ENCODE results near the gene STAC. TPM values are rescaled to one million over a fixed set of nuclear protein-coding genes. Genes with fewer than 3 reads are reported as not detected.

Gene STAC
- total RNA-seq, 2 donors from 2014 or later: 42.5 to 62.3 TPM

DNA sequence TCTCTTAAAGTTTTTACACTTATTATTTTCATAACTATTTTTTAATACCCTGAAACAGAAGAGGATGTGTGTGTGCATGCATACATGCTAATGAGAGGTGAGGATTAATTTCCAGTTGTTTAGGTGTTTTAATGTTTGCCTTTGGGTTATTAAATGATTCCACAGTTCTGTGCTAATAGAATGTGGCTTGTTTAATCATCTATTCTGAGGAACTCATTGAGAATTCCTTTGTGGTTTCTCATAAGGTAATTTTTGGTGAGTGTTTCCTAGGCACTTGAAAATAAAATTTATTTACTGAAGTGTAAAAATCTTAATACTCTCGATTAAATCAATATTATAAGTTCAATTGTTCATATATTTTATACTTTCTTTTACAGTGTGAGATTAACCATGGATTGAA, 38.0 kb downstream of the STAC start:
- DNase-seq (ENCODE audit: low spot score): no peak
- H3K36me3 ChIP-seq: no peaks in the 10 kb centered on the region
- no peaks in the 10 kb centered on the region for H3K4me1 ChIP-seq (ENCODE audit: control insufficient read depth in 1 of 2, low read depth in 2 of 2)
- no peak overlapping the region for H3K27ac ChIP-seq
- TF ChIP-seq CTCF (IDR thresholded peaks at IDR 0.05): no peak
- H3K4me3 ChIP-seq: no peak overlapping the region
- H3K27me3 ChIP-seq (replicated peaks; ENCODE audit: insufficient read depth): no peaks in the 10 kb centered on the region
- H3K9me3 ChIP-seq: peaks cover 4% of the 10 kb centered on the region
- no peak for ATAC-seq (ENCODE audit: insufficient number of reproducible peaks, low FRiP score, low read depth)

GRCh38 chr3:36428445-36428844, 48.1 kb downstream of the STAC start:
- Histone ChIP-seq H3K27ac (no peak overlapping the region), H3K9me3 (no peaks in the 10 kb centered on the region), H3K4me1 (ENCODE audit: control insufficient read depth in 1 of 2, low read depth in 2 of 2) (peaks cover 7 to 22% of the 10 kb centered on the region in 2 donors), H3K4me3 (no peak overlapping the region), H3K27me3 (replicated peaks; ENCODE audit: insufficient read depth) (no peaks in the 10 kb centered on the region), H3K36me3 (no peaks in the 10 kb centered on the region)
- no peak for DNase-seq (ENCODE audit: low spot score)
- no peak for ATAC-seq (ENCODE audit: insufficient number of reproducible peaks, low FRiP score, low read depth)
- no peak for TF ChIP-seq CTCF (IDR thresholded peaks at IDR 0.05)

DNA sequence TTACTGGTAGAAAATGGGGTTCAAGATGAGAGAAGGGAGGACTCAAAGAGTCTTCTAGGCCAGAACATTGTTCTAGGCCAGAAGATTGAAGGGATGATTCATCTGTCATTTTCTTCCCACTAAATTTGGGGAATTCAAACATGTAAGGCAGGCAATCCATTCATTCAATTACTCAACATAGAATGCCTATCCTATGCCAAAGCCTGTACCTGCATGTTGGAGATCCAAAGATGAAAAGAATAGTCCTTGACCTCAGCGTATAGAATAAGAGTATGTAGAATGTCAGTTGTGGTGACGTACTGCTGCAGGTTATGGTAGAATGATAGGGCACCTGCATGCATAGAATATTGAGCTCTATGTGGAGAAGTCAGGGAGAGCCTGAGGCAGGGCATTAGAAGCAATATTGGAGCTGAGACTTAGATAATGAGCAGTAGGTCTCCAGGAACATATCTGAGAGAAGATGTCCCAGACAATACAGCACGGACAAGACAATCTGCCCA, 49.7 kb downstream of the STAC start:
- no peak overlapping the region for H3K27ac ChIP-seq
- no peak for ATAC-seq (ENCODE audit: insufficient number of reproducible peaks, low FRiP score, low read depth)
- DNase-seq (ENCODE audit: low spot score): no peak
- no peaks in the 10 kb centered on the region for H3K9me3 ChIP-seq
- no peaks in the 10 kb centered on the region for H3K27me3 ChIP-seq (replicated peaks; ENCODE audit: insufficient read depth)
- no peak for TF ChIP-seq CTCF (IDR thresholded peaks at IDR 0.05)
- H3K4me1 ChIP-seq (ENCODE audit: control insufficient read depth in 1 of 2, low read depth in 2 of 2): peaks cover 14 to 38% of the 10 kb centered on the region in 2 donors
- no peak overlapping the region for H3K4me3 ChIP-seq
- no peaks in the 10 kb centered on the region for H3K36me3 ChIP-seq

GRCh38 chr3:36433511-36433910, 53.2 kb downstream of the STAC start:
- Histone ChIP-seq H3K27me3 (replicated peaks; ENCODE audit: insufficient read depth) (no peaks in the 10 kb centered on the region), H3K4me1 (ENCODE audit: control insufficient read depth in 1 of 2, low read depth in 2 of 2) (peaks cover 17 to 49% of the 10 kb centered on the region in 2 donors), H3K27ac (peak overlapping the region; percentile 49 to 56), H3K36me3 (no peaks in the 10 kb centered on the region), H3K9me3 (no peaks in the 10 kb centered on the region), H3K4me3 (no peak overlapping the region)
- no peak for DNase-seq (ENCODE audit: low spot score)
- TF ChIP-seq CTCF (IDR thresholded peaks at IDR 0.05): no peak
- ATAC-seq (ENCODE audit: insufficient number of reproducible peaks, low FRiP score, low read depth): peak; percentile 47

DNA sequence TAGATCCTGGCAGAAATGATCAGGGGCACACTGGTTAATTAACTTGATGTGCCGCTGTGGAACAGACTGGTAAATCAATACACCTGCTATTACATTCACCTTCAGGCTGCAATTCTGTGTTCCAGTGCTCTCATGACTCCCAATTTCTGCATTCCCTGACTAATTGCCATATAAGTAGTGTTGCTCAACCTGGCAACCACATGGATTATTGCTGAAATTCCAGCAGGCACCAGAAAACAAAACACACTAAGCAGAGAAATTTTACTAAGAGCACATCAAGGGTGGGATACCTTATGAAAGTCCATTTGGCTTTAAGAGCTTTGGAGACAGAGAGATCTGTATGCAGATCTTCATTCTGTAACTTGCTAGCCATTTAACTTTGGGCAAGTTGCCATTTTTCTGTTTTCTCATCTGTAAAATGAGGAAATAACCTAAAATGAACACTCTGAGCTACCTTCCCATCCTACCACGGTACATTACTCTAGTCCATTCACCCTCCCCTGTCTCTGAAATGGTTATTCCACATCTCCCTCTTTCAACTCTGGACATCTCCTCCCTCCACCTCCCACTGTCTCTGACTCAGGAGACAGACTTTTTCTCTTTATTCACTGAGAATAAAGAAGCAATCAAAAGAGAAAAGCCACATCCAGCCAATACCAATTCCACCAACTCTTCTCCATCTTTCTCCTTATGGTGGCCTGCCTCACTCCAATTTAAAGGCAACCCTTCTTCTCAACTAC, 54.6 kb downstream of the STAC start:
- H3K4me1 ChIP-seq (ENCODE audit: control insufficient read depth in 1 of 2, low read depth in 2 of 2): peaks cover 17 to 51% of the 10 kb centered on the region in 2 donors
- H3K36me3 ChIP-seq: no peaks in the 10 kb centered on the region
- no peak for TF ChIP-seq CTCF (IDR thresholded peaks at IDR 0.05)
- DNase-seq (ENCODE audit: low spot score): no peak
- H3K4me3 ChIP-seq: no peak overlapping the region
- H3K9me3 ChIP-seq: no peaks in the 10 kb centered on the region
- peak overlapping the region in 1 of 2 donors; percentile 56 for H3K27ac ChIP-seq
- H3K27me3 ChIP-seq (replicated peaks; ENCODE audit: insufficient read depth): no peaks in the 10 kb centered on the region
- ATAC-seq (ENCODE audit: insufficient number of reproducible peaks, low FRiP score, low read depth): no peak

Data from thoracic aorta (tissue), 2 donors.